NK-92 treated with Interleukin-12 subunit alpha and Interleukin-12 subunit beta, amount 100 ng/mL, for 24 hours (cell line): ENCODE measurements around the gene IRAK1BP1.
"Not testable (repeated sequence)": the region's sequence is repeated elsewhere in the genome, so short reads cannot be mapped to it uniquely, and the experiment has no call there.

Experiments
- DNase-seq: peaks from one replicate; lab custom pipeline; 2025; lab: John Stamatoyannopoulos, UW

IRAK1BP1 gene

GRCh38 chr6:78889901-78890300 is 22.6 kb downstream of the IRAK1BP1 start:
- DNase-seq, result not testable (repeated sequence)

DNA sequence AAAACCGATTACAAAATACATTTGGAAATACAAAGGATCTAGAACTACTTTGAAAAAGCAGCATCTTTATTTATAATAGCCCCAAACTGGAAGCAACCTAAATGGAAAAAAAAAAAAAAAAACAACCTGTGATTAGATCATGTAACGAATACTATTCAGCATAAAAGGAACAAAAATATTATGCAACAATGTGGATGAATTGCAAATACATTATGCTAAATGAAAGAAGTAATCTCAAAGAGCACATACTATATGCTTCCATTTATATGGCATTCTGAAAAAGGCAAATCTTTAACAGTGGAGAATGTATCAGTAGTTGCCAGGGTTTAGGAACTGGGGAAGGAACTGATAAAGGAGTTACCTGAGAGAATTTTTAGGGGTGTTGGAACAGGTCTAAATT is 28.9 kb downstream of the IRAK1BP1 start:
- no peak for DNase-seq

DNA sequence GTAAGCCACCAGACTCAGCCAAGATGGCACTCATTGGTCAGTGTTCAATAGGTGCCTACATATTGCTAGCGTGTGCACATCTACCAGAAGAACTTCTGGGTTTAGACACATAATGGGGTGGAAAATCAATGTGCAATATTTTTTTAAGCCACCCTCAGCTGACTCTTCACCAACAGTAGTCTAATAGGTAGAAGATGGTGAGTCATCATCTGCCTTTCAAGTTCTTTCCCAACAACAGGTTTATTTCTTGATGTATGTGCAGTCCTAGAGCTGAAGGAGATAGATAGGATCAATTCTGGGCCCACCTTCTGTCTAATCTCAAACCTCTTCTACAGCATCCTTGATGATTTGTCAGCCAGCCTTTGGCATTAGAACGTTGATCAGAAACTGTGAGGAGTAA is 41.3 kb downstream of the IRAK1BP1 start:
- DNase-seq, result no peak

- DNase-seq, result no peak
Measured at GRCh38 chr6:78909391-78909790, 42.0 kb downstream of the IRAK1BP1 start.

GRCh38 chr6:78910010-78910409 is 42.7 kb downstream of the IRAK1BP1 start:
- DNase-seq, result no peak

- DNase-seq, result no peak
Measured at GRCh38 chr6:78910591-78911171, 43.3 kb downstream of the IRAK1BP1 start.

GRCh38 chr6:78911218-78911940 is 44.0 kb downstream of the IRAK1BP1 start:
- no peak for DNase-seq

DNA sequence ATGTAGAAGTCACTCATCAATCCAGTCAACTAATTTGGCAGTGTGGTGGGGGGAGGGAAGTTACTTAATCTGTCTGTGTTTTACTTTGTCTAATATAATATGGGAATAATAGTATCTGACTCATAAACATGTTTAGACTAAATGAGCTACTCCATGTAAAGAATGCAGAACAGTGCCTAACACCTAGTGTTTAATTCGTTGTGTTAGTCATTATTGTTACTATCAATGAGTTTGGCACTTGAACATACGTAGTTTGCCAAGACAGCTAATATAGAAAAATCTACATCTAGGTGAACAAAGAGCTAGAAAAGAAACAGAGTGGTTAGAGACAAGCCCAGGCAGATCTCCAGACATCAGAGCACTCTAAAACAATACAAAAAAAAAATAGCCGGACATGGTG is 49.1 kb downstream of the IRAK1BP1 start:
- DNase-seq, result no peak

DNA sequence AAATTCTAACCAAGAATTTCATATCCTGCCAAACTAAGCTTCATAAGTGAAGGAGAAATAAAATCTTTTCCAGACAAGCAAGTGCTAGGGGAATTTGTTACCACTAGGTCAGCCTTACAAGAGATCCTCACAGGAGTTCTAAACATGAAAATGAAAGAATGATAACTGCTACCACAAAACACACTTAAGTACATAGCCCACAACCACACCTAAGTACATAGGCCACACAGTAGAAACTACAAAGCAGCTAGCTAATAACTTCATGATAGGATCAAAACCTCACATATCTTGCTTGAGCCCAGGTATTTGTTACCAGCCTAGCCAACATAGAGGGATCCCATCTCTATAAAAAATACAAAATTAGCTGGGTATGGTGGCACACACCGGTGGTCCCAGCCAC is 50.4 kb downstream of the IRAK1BP1 start:
- DNase-seq, result no peak

GRCh38 chr6:78921168-78921567 is 53.8 kb downstream of the IRAK1BP1 start:
- DNase-seq, result not testable (repeated sequence)

DNA sequence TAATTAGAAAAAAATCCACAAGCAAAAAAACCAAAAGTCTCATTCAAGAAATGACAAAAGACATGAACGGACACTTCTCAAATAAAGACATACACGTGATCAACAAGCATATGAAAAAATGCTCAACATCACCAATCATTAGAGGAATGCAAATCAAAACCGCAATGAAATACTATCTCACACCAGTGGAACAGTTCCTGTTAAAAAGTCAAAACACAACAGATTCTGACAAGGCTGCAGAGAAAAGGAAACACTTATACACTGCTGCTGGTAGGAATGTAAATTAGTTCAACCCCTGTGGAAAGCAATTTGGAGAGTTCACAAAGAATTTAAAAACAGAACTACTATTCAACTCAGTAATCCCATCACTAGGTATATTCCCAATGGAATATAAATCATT is 58.0 kb downstream of the IRAK1BP1 start:
- no peak for DNase-seq

GRCh38 chr6:78935553-78935952 is 68.2 kb downstream of the IRAK1BP1 start:
- no peak for DNase-seq

GRCh38 chr6:78936515-78936914 is 69.2 kb downstream of the IRAK1BP1 start:
- DNase-seq, result no peak

DNA sequence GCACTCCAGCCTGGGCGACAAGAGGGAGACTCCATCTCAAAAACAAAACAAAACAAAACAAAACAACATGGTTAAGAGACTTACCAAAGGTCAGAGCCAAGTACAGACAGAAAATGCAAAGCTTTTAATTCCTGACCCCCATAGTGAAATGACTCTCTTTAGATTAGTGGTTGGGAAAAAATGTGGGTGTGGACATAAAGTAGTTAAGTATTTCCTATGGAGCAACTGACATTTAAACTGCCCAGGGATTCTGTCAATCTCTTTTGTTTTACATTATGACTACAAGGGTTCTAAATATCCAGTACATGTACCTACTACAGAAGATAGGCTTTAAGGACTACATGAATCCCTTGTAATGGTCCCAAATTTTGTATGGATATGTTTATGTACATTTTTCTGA is 75.1 kb downstream of the IRAK1BP1 start:
- DNase-seq, result no peak

- DNase-seq, result no peak
Measured at GRCh38 chr6:78947529-78947928, 80.2 kb downstream of the IRAK1BP1 start.

DNA sequence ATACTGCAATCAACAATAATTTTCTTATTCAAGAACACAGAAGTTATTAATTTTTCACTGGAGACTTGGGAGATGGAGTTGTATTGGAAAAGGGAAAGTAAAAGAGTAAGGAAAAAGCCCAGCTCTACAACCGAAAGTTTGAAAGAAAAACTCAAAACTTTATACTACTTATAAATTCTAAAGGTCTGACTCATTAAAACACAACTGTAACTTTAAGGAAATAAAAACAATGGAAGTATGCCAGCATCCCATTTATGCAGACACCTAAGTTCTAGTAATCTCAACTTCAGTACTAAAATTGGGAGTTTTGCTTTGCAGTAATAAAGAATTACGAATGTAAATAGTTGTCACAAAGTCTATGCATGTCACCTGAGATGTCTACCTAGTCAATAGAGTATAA is 80.6 kb downstream of the IRAK1BP1 start:
- DNase-seq, result no peak

GRCh38 chr6:78948785-78949184 is 81.4 kb downstream of the IRAK1BP1 start:
- DNase-seq, result no peak

DNA sequence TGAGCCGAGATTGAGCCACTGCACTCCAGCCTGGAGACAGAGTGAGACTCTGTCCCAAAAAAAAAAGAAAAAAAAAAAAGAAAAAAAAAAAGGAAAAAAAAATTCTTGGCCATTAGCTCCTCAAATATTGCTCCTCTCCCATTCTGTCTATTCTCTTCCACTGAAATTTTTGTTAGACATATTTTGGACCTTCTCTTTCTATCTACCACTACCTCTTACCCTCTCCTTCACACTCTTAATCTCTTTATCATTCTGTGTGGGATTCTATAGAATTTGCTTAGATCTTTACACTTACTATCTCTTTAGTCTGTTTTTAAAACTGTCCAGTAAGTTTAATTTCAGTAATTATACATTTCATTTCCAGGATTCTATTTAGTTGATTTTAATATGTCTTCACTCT is 85.0 kb downstream of the IRAK1BP1 start:
- DNase-seq, result no peak
